CD4-positive, CD25-positive, alpha-beta regulatory T cell (primary cell): Measurements from ENCODE around the gene NT5M. TPM values are rescaled to one million over a fixed set of nuclear protein-coding genes. Genes with fewer than 3 reads are reported as not detected.

Experiments
- ATAC-seq, 2 donors: fragments of 150-1000 bp; cut with Tn5 transposase; one replicate each; pipeline ENCODE4 v1.10.0; 2021; ENCODE audit warnings: low read depth in 2 of 2, moderate number of reproducible peaks in 2 of 2, moderate library complexity in 1 of 2
- DNase-seq, 3 donors: peaks; one replicate each; pipeline versions ENCODE4 v3.0.0 to v3.0.0-alpha.2; 2012 to 2022; ENCODE audit warnings: mixed read lengths in 1 of 3
- H3K27ac ChIP-seq: one replicate; pipeline ENCODE4 v1.7.0; 2013; ENCODE audit warnings: mild to moderate bottlenecking, low read length; ENCODE audit not compliant: insufficient read depth, poor library complexity, severe bottlenecking
- H3K27me3 ChIP-seq: one replicate; pipeline ENCODE4 v1.7.0; 2013; ENCODE audit warnings: low read length; ENCODE audit not compliant: control insufficient read depth, insufficient read depth
- H3K36me3 ChIP-seq: one replicate; pipeline ENCODE4 v1.7.0; 2013; ENCODE audit warnings: mild to moderate bottlenecking, low read length, moderate library complexity; ENCODE audit not compliant: control insufficient read depth, insufficient read depth
- H3K4me1 ChIP-seq: 2 replicates; pipeline ENCODE4 v1.7.0; 2013; ENCODE audit warnings: mild to moderate bottlenecking, low read length; ENCODE audit not compliant: insufficient read depth, control insufficient read depth, poor library complexity, severe bottlenecking
- H3K4me3 ChIP-seq: one replicate; pipeline ENCODE4 v1.7.0; 2013; ENCODE audit warnings: low read depth, mild to moderate bottlenecking, low read length, moderate library complexity
- H3K9me3 ChIP-seq, 2 experiments: 1 replicate in 1 of 2; 2 replicates in 1 of 2; pipeline ENCODE4 v1.7.0; 2013; ENCODE audit warnings: low read length in 2 of 2, mild to moderate bottlenecking in 1 of 2, moderate library complexity in 1 of 2; ENCODE audit not compliant: control insufficient read depth in 2 of 2
- H3K27ac Mint-ChIP-seq, 3 donors: one replicate each; pipeline ENCODE4 v1.8.0; 2020 to 2022; ENCODE audit warnings: mild to moderate bottlenecking in 3 of 3, mixed read lengths in 3 of 3, moderate library complexity in 2 of 3
- H3K27me3 Mint-ChIP-seq: one replicate; pipeline ENCODE4 v1.8.0; 2022; ENCODE audit warnings: mild to moderate bottlenecking, mixed read lengths
- H3K36me3 Mint-ChIP-seq: one replicate; pipeline ENCODE4 v1.8.0; 2020; ENCODE audit warnings: mixed read lengths
- H3K4me1 Mint-ChIP-seq, 4 donors: one replicate each; pipeline ENCODE4 v1.8.0; 2020 to 2022; ENCODE audit warnings: mixed read lengths in 4 of 4, mild to moderate bottlenecking in 1 of 4
- H3K4me3 Mint-ChIP-seq, 4 donors: one replicate each; pipeline ENCODE4 v1.8.0; 2020 to 2022; ENCODE audit warnings: mild to moderate bottlenecking in 4 of 4, mixed read lengths in 4 of 4, moderate library complexity in 3 of 4
- H3K9me3 Mint-ChIP-seq, 7 donors: one replicate each; pipeline ENCODE4 v1.8.0; 2020 to 2022; ENCODE audit warnings: mixed read lengths in 7 of 7, mild to moderate bottlenecking in 3 of 7, moderate library complexity in 2 of 7
- polyA plus RNA-seq, 4 donors: library from polyadenylated mRNA; unstranded; fragments of 300-500 nt; fragmentation: Illumina TruSeq; gene quantifications; one replicate each; pipeline ENCODE4 v1.2.3, GENCODE V29; 2021
- total RNA-seq: library from RNA; stranded (reverse); gene quantifications from one replicate; pipeline ENCODE4 v1.2.3, GENCODE V29; 2022

NT5M gene
- total and polyA plus RNA-seq, 5 donors from 2014 or later: 0.75 to 3.9 (median 2.0) TPM

DNA sequence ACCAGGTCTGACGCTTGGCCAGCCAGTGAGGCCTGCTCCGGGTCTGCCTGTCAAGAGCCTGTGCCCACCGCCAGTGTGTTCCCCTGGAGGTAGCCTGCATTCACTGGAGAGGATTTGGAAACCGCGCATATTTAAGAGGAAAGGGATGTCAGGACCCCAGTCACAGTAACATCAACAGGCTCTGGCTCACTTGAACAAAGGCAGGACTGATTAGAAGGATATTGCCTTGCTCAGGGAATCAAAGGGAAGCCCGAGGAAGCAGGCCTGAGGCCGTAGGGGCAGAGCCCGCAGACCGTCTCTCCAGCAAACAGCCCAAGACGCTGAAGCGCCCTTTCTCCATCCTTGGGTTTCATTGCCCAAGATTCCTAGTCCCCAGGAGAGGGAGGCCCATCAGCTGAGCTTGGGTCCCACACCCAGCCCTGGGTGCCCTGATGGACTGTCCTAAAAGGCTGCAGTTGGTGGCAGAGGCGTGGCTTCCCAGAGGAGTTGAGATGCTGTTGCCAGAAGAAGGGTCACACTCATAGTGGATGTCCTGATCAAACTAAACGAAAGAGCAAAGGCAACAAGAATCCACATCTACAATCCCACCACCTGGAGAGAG lies 23.2 kb downstream of the NT5M start:
- Histone ChIP-seq H3K9me3 (no peaks in the 10 kb centered on the region), H3K27me3 (no peaks in the 10 kb centered on the region), H3K27ac (no peak overlapping the region), H3K36me3 (no peaks in the 10 kb centered on the region), H3K4me1 (no peaks in the 10 kb centered on the region), H3K4me3 (no peak overlapping the region)
- ATAC-seq (no peak), DNase-seq (no peak)
- Mint-ChIP-seq H3K4me3 (no peak overlapping the region), H3K4me1 (no peaks in the 10 kb centered on the region), H3K27ac (no peak overlapping the region), H3K36me3 (peaks cover 7% of the 10 kb centered on the region), H3K9me3 (no peaks in the 10 kb centered on the region), H3K27me3 (no peaks in the 10 kb centered on the region)

DNA sequence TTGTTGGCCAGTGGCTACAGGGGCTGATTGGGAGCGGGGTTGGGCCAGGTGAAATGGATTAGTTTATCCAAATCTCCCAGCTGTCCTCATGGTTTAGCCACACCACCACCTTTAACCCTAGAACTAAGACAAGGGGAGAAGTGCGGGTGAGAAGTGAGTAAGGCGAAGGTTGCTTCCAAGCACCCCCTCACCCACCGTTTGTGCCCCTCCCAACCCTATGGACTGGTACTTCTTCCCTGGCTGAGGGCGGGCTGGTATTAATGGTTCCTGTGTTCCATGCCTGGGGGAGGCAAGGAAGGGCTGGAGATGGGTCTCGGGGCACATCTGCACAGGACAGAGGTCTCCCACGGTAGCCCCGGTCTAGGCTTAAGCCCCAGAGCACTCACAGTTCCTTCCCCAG lies 25.1 kb downstream of the NT5M start:
- no peaks in the 10 kb centered on the region for H3K9me3 ChIP-seq
- Mint-ChIP-seq H3K9me3 (no peaks in the 10 kb centered on the region), H3K36me3 (peaks cover 12% of the 10 kb centered on the region), H3K27ac (no peak overlapping the region), H3K4me3 (no peak overlapping the region), H3K4me1 (no peaks in the 10 kb centered on the region), H3K27me3 (no peaks in the 10 kb centered on the region)
- no peaks in the 10 kb centered on the region for H3K27me3 ChIP-seq
- no peaks in the 10 kb centered on the region for H3K36me3 ChIP-seq
- no peak overlapping the region for H3K27ac ChIP-seq
- H3K4me1 ChIP-seq: no peaks in the 10 kb centered on the region
- no peak for DNase-seq
- no peak for ATAC-seq
- no peak overlapping the region for H3K4me3 ChIP-seq

DNA sequence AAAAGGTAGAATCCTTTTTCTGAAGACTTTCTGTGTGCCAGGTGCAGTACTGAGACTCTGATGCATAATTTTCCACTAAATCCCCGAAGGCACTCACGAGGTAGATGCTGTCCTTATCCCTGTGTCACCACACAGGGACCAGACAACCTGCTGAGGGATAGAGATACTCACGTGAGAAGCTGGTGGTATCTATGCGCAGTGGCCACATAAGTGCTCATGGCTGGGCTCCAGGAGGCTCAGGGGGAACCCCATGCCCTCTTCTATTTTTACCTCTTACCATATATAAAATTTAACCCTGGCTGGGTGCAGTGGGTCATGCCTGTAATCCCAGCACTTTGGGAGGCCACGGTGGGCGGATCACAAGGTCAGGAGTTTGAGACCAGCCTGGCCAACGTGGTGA lies 38.3 kb downstream of the NT5M start:
- H3K4me1 Mint-ChIP-seq: no peaks in the 10 kb centered on the region
- no peak overlapping the region for H3K27ac ChIP-seq
- H3K36me3 Mint-ChIP-seq: peaks cover 7% of the 10 kb centered on the region
- H3K36me3 ChIP-seq: no peaks in the 10 kb centered on the region
- H3K9me3 ChIP-seq: no peaks in the 10 kb centered on the region
- no peak overlapping the region for H3K4me3 Mint-ChIP-seq
- H3K4me3 ChIP-seq: no peak overlapping the region
- no peak for ATAC-seq
- H3K27me3 Mint-ChIP-seq: no peaks in the 10 kb centered on the region
- no peaks in the 10 kb centered on the region for H3K9me3 Mint-ChIP-seq
- H3K4me1 ChIP-seq: no peaks in the 10 kb centered on the region
- no peaks in the 10 kb centered on the region for H3K27me3 ChIP-seq
- no peak for DNase-seq
- no peak overlapping the region for H3K27ac Mint-ChIP-seq

DNA sequence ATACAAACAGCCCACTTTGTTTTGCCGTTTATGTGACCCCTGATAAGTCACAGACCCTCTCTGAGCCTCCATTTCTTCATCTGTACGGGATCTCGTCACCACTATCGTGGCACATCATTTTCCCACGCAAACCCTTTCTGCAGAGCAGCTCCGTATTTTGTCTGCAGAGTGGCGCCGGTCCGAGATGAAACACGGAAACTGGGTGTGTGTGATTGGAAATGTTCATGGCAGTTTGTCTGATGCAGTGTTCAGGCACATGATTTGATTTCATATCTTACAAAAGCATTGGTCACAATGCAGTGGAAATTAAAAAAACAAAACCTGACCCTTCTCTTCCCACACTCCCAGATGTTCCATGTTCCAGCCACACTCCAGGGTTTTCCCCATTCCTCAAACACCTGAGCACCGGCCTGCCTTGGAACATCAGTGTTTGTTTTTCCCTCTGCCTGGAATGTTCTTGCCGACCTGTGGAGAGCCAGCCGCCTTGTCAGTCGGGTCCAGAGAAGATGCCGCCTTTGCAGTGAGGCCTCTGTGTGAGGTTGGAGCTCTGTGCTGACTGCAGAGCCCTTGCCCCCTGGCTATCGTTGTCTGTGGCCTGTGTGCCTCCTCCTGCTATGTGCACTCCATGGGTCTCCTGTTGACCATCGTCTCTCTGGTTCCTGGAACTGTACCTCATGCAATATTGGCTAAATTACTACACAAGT lies 39.2 kb downstream of the NT5M start:
- Histone ChIP-seq H3K36me3 (no peaks in the 10 kb centered on the region), H3K4me3 (no peak overlapping the region), H3K27ac (no peak overlapping the region), H3K4me1 (no peaks in the 10 kb centered on the region), H3K9me3 (no peaks in the 10 kb centered on the region), H3K27me3 (no peaks in the 10 kb centered on the region)
- Mint-ChIP-seq H3K36me3 (peaks cover 7% of the 10 kb centered on the region), H3K4me1 (no peaks in the 10 kb centered on the region), H3K4me3 (no peak overlapping the region), H3K9me3 (no peaks in the 10 kb centered on the region), H3K27me3 (no peaks in the 10 kb centered on the region), H3K27ac (no peak overlapping the region)
- ATAC-seq (no peak), DNase-seq (no peak)

DNA sequence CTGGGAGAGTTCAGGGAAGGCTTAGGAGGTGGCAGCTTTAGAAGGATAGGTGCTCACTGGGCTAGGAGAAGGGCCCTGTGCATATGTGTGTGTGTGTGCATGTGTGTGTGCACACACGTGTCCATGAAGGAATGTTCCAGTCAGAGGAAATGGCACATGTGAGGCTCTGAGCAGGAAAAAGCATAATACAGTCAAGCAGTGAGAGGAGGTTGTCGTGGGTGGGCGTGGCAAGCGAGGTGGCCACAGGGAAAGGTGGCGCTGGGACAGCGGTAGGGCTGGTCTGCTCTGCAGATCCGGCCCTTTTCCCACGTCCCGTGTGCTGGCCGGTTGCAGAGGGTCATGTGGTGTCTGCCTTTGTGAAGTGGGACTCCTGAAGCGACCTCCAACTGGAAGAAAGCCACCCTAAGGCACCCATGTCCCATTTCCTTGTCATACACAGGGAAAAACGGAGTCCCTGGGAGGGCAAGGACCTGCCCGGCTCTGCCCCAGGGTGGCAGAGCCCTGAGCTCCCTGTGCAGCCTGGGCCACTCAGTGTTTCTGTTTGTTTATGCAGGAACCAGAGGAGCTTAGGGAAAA lies 40.1 kb downstream of the NT5M start:
- Mint-ChIP-seq H3K4me3 (no peak overlapping the region), H3K9me3 (no peaks in the 10 kb centered on the region), H3K4me1 (no peaks in the 10 kb centered on the region), H3K36me3 (peaks cover 7% of the 10 kb centered on the region), H3K27ac (peak overlapping the region in 1 of 3 donors; percentile 88), H3K27me3 (no peaks in the 10 kb centered on the region)
- ATAC-seq: no peak
- H3K36me3 ChIP-seq: no peaks in the 10 kb centered on the region
- no peak for DNase-seq
- H3K27ac ChIP-seq: no peak overlapping the region
- no peaks in the 10 kb centered on the region for H3K4me1 ChIP-seq
- no peak overlapping the region for H3K4me3 ChIP-seq
- H3K9me3 ChIP-seq: no peaks in the 10 kb centered on the region
- no peaks in the 10 kb centered on the region for H3K27me3 ChIP-seq

DNA sequence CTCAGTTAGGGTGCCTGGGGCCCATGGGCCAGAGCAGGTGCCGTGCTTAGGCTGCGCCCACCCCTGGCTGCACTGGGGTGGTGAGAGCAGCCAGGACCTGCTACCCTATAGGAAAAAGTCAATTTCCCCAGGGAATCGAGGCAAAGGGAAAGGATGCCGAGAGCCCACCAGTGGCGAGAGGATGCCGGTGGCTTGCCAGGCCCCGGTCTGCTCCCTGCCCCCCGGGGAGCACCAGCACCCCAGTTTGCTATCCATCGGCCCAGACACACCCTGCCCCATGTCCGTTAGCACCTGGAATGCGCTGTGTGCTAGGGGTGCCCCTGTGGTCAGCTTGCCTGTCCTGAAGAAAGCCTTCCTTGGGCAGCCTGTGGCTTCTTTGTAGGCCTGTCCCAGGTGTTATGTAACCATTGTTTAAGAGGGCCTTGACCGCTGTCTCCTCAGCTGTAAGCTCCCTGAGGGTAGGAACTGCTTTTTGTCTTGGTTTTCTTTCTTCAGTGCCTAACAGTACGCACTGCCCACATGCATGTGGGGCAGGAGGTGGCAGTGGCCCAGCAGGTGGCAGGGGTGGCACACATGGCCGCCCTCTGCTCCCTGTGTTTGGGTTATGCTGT lies 40.8 kb downstream of the NT5M start:
- no peak overlapping the region for H3K27ac Mint-ChIP-seq
- Histone ChIP-seq H3K27ac (no peak overlapping the region), H3K4me1 (no peaks in the 10 kb centered on the region), H3K9me3 (no peaks in the 10 kb centered on the region), H3K27me3 (no peaks in the 10 kb centered on the region), H3K36me3 (no peaks in the 10 kb centered on the region), H3K4me3 (no peak overlapping the region)
- H3K27me3 Mint-ChIP-seq: no peaks in the 10 kb centered on the region
- H3K4me1 Mint-ChIP-seq: no peaks in the 10 kb centered on the region
- DNase-seq (no peak), ATAC-seq (no peak)
- no peaks in the 10 kb centered on the region for H3K9me3 Mint-ChIP-seq
- H3K36me3 Mint-ChIP-seq: peaks cover 7% of the 10 kb centered on the region
- no peak overlapping the region for H3K4me3 Mint-ChIP-seq

DNA sequence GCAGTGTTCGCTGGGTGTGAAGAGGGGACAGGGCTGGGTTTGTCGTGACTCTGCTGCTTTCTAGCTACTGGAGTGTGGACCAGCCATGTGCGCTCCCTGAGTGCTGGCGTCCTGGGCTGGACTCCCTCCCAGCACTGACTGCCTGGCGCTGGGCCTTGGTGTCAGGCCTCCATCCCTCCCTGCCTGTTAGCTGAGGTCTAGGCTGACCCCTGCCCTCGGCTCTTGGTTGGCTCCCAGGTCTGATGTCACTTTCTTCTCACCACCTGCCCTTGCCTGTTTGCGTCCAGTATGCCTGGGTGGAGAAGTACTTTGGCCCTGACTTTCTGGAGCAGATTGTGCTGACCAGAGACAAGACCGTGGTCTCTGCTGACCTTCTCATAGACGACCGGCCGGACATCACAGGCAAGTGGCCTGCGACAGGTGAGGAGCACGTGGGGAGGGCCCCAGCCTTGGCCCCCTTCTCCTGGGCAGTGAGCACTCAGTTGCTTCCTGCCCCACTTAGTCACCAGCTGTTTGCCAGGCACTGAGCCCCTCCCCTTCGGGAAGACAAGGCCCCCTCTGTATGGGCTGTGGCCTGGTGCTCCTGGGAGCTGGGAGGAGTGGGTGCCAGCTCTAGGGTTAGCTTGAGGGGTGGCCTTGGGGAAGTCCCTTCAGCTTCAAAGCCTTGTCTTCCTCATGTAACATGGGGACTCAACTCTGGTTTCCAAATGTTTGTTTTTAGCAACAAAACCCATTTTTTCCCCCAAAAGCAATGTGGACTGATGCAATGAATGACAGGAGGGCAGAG lies 41.5 kb downstream of the NT5M start:
- H3K4me1 Mint-ChIP-seq: no peaks in the 10 kb centered on the region
- no peak for ATAC-seq
- Histone ChIP-seq H3K36me3 (no peaks in the 10 kb centered on the region), H3K27me3 (no peaks in the 10 kb centered on the region), H3K27ac (no peak overlapping the region), H3K4me3 (no peak overlapping the region), H3K9me3 (no peaks in the 10 kb centered on the region), H3K4me1 (no peaks in the 10 kb centered on the region)
- no peak overlapping the region for H3K4me3 Mint-ChIP-seq
- H3K27me3 Mint-ChIP-seq: no peaks in the 10 kb centered on the region
- peaks cover 7% of the 10 kb centered on the region for H3K36me3 Mint-ChIP-seq
- no peaks in the 10 kb centered on the region for H3K9me3 Mint-ChIP-seq
- DNase-seq: no peak
- peak overlapping the region in 1 of 3 donors; percentile 48 for H3K27ac Mint-ChIP-seq
